ENCODE measurements around the gene SERINC3.
A peak's percentile ranks its signal among the peaks of the same experiment; 100 is the strongest.
"Not testable (repeated sequence)": the region's sequence is repeated elsewhere in the genome, so short reads cannot be mapped to it uniquely, and the experiment has no call there.

Gene SERINC3

GRCh38 chr20:44521484-44522481 is at the start of gene SERINC3:
Gene SERINC3 (minus strand): TSS chr20:44522070. CDS start chr20:44521951, 119 bp downstream.
- peak; percentile 99 for DNase-seq

- no peak for DNase-seq
Measured at GRCh38 chr20:44571362-44571988, 49.6 kb upstream of the SERINC3 start.

GRCh38 chr20:44570367-44570766 is 48.5 kb upstream of the SERINC3 start:
- DNase-seq, result no peak

- DNase-seq, result no peak
Measured at GRCh38 chr20:44566811-44567210, 44.9 kb upstream of the SERINC3 start.

GRCh38 chr20:44566018-44566417 is 44.1 kb upstream of the SERINC3 start:
- DNase-seq, result no peak

GRCh38 chr20:44561876-44562275 is 40.0 kb upstream of the SERINC3 start:
- DNase-seq, result no peak

- DNase-seq, result not testable (repeated sequence)
Measured at GRCh38 chr20:44560818-44561217, 38.9 kb upstream of the SERINC3 start.

- DNase-seq, result no peak
Measured at GRCh38 chr20:44560229-44560628, 38.4 kb upstream of the SERINC3 start.

GRCh38 chr20:44559302-44559701 is 37.4 kb upstream of the SERINC3 start:
- no peak for DNase-seq

GRCh38 chr20:44552950-44553908 is 31.4 kb upstream of the SERINC3 start:
- DNase-seq, result peak; percentile 92

- peak; percentile 48 for DNase-seq
Measured at GRCh38 chr20:44552568-44552949, 30.7 kb upstream of the SERINC3 start.

- peak; percentile 26 for DNase-seq
Measured at GRCh38 chr20:44552050-44552449, 30.2 kb upstream of the SERINC3 start.

- no peak for DNase-seq
Measured at GRCh38 chr20:44549123-44549522, 27.3 kb upstream of the SERINC3 start.

- no peak for DNase-seq
Measured at GRCh38 chr20:44547419-44547818, 25.5 kb upstream of the SERINC3 start.

- no peak for DNase-seq
Measured at GRCh38 chr20:44544263-44544662, 22.4 kb upstream of the SERINC3 start.

GRCh38 chr20:44543358-44543757 is 21.5 kb upstream of the SERINC3 start:
- DNase-seq, result no peak

GRCh38 chr20:44542890-44543289 is 21.0 kb upstream of the SERINC3 start:
- no peak for DNase-seq

- no peak for DNase-seq
Measured at GRCh38 chr20:44541992-44542391, 20.1 kb upstream of the SERINC3 start.

GRCh38 chr20:44540834-44541233 is 19.0 kb upstream of the SERINC3 start:
- DNase-seq, result no peak

- no peak for DNase-seq
Measured at GRCh38 chr20:44537993-44538392, 16.1 kb upstream of the SERINC3 start.

GRCh38 chr20:44536175-44536574 is 14.3 kb upstream of the SERINC3 start:
- no peak for DNase-seq

GRCh38 chr20:44533928-44534327 is 12.1 kb upstream of the SERINC3 start:
- no peak for DNase-seq

- DNase-seq, result peak; percentile 25
Measured at GRCh38 chr20:44532981-44533331, 11.1 kb upstream of the SERINC3 start.
